ENCODE data around the gene SET.
"Not testable (repeated sequence)": the region's sequence is repeated elsewhere in the genome, so short reads cannot be mapped to it uniquely, and the experiment has no call there.

Gene SET

DNA sequence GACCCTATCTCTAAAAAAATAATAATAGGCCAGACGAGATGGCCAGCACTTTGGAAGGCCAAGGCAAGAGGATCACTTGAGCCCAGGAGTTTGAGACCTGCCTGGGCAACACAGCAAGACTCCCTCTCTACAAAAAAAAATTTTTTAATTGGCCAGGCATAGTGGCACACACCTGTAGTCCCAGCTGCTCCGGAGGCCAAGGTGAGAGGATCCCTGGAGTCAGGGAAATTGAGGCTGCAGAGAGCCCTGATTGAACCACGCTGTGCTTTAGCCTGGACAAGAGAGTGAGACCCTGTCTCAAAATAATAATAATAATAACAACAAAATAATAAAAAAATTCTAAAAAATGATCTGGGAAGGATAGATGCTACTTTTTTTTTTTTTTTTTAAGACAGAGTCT is 31.2 kb upstream of the SET start:
- Histone ChIP-seq H3K9ac (ENCODE audit: low read depth, low read length) (no peak overlapping the region), H3K4me1 (ENCODE audit: control insufficient read depth, insufficient read depth, low read length) (no peaks in the 10 kb centered on the region), H3K27ac (ENCODE audit: low read depth, low read length) (no peak overlapping the region), H3K4me3 (ENCODE audit: low read depth, low read length) (no peak overlapping the region), H3K27me3 (ENCODE audit: control insufficient read depth, insufficient read depth, low read length) (no peaks in the 10 kb centered on the region), H3K9me3 (ENCODE audit: control insufficient read depth, insufficient read depth, low read length) (no peaks in the 10 kb centered on the region), H3K36me3 (ENCODE audit: control insufficient read depth, insufficient read depth, low read length) (peaks cover 3% of the 10 kb centered on the region; the same call in 1 of the 2 replicates)

DNA sequence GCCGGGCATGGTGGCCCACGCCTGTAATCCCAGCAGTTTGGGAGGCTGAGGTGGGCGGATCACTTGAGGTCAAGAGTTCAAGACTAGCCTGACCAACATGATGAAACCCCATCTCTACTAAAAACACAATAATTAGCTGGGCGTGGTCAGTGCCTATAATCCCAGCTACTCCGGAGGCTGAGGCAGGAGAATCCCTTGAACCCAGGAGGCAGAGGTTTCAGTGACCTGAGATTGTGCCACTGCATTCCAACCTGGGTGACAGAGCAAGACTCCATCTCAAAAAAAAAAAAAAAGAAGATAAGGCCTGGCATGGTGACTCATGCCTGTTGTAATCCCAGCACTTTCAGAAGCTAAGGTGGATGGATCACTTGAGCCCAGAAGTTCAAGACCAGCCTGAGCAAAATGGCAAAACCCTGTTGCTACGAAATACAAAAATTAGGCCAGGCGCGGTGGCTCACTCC is 22.5 kb upstream of the SET start:
- H3K4me3 ChIP-seq (ENCODE audit: low read depth, low read length); H3K27ac ChIP-seq (ENCODE audit: low read depth, low read length); H3K9me3 ChIP-seq (ENCODE audit: control insufficient read depth, insufficient read depth, low read length); H3K4me1 ChIP-seq (ENCODE audit: control insufficient read depth, insufficient read depth, low read length); H3K9ac ChIP-seq (ENCODE audit: low read depth, low read length); H3K27me3 ChIP-seq (ENCODE audit: control insufficient read depth, insufficient read depth, low read length); H3K36me3 ChIP-seq (ENCODE audit: control insufficient read depth, insufficient read depth, low read length): not testable (repeated sequence)

DNA sequence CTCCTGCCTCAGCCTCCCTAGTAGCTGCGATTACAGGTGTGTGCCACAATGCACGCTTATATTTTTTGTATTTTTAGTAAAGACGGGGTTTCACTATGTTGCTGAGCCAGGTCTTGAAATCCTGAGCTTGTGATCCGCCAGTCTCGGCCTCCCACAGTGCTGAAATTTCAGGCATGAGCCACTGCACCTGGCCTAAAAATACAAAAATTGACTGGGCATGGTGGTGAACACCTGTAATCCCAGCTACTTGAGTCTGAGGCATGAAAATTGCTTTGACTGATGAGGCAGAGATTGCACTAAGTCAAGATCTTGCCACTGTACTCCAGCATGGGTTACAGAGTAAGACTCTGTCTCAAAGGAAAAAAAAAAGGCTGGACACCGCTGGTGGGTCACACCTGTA is 19.2 kb upstream of the SET start:
- no peaks in the 10 kb centered on the region for H3K4me1 ChIP-seq (ENCODE audit: control insufficient read depth, insufficient read depth, low read length)
- no peaks in the 10 kb centered on the region for H3K36me3 ChIP-seq (ENCODE audit: control insufficient read depth, insufficient read depth, low read length)
- no peaks in the 10 kb centered on the region for H3K9me3 ChIP-seq (ENCODE audit: control insufficient read depth, insufficient read depth, low read length)
- no peak overlapping the region for H3K9ac ChIP-seq (ENCODE audit: low read depth, low read length)
- no peaks in the 10 kb centered on the region for H3K27me3 ChIP-seq (ENCODE audit: control insufficient read depth, insufficient read depth, low read length)
- H3K27ac ChIP-seq (ENCODE audit: low read depth, low read length): no peak overlapping the region
- no peak overlapping the region for H3K4me3 ChIP-seq (ENCODE audit: low read depth, low read length)

DNA sequence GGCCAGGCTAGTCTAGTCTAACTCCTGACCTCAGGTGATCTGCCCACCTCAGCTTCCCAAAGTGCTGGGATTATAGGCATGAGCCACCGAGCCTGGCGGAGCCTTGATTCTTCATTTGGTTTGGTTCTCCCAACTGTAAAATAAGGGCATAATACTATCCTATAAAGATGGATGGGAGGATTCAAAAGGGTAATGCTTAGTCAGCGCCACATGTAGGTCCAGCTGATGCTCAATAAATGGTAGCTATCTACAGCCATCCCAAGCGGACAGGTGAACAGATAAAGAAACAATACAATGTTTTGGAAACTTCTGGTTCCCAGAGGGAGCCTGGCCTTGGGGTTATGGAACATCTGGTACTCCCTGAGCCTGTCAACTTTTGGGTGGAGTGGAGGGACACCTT is 13.6 kb upstream of the SET start:
- no peaks in the 10 kb centered on the region for H3K4me1 ChIP-seq (ENCODE audit: control insufficient read depth, insufficient read depth, low read length)
- no peaks in the 10 kb centered on the region for H3K9me3 ChIP-seq (ENCODE audit: control insufficient read depth, insufficient read depth, low read length)
- no peak overlapping the region for H3K9ac ChIP-seq (ENCODE audit: low read depth, low read length)
- H3K36me3 ChIP-seq (ENCODE audit: control insufficient read depth, insufficient read depth, low read length): no peaks in the 10 kb centered on the region
- no peaks in the 10 kb centered on the region for H3K27me3 ChIP-seq (ENCODE audit: control insufficient read depth, insufficient read depth, low read length)
- H3K27ac ChIP-seq (ENCODE audit: low read depth, low read length): no peak overlapping the region
- H3K4me3 ChIP-seq (ENCODE audit: low read depth, low read length): no peak overlapping the region

DNA sequence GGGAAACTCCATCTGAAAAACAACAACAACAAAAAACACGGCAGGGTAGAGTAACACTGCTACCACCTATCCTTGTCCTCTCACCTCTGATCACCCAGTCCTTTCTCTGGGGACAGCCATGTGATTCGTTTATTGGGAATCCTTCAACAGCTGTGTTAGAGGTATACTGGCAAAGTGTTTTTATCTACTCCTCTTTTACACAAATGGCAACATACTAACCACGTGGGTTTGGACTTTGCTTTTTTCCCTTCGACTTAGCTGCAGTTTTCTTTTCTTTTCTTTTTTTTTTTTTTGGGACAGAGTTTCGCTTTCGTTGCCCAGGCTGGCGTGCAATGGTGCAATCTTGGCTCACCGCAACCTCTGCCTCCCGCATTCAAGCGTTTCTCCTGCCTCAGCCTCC is 11.2 kb upstream of the SET start:
- no peaks in the 10 kb centered on the region for H3K36me3 ChIP-seq (ENCODE audit: control insufficient read depth, insufficient read depth, low read length)
- H3K4me1 ChIP-seq (ENCODE audit: control insufficient read depth, insufficient read depth, low read length): no peaks in the 10 kb centered on the region
- no peaks in the 10 kb centered on the region for H3K27me3 ChIP-seq (ENCODE audit: control insufficient read depth, insufficient read depth, low read length)
- H3K9me3 ChIP-seq (ENCODE audit: control insufficient read depth, insufficient read depth, low read length): no peaks in the 10 kb centered on the region
- H3K9ac ChIP-seq (ENCODE audit: low read depth, low read length): no peak overlapping the region
- H3K27ac ChIP-seq (ENCODE audit: low read depth, low read length): no peak overlapping the region
- no peak overlapping the region for H3K4me3 ChIP-seq (ENCODE audit: low read depth, low read length)

DNA sequence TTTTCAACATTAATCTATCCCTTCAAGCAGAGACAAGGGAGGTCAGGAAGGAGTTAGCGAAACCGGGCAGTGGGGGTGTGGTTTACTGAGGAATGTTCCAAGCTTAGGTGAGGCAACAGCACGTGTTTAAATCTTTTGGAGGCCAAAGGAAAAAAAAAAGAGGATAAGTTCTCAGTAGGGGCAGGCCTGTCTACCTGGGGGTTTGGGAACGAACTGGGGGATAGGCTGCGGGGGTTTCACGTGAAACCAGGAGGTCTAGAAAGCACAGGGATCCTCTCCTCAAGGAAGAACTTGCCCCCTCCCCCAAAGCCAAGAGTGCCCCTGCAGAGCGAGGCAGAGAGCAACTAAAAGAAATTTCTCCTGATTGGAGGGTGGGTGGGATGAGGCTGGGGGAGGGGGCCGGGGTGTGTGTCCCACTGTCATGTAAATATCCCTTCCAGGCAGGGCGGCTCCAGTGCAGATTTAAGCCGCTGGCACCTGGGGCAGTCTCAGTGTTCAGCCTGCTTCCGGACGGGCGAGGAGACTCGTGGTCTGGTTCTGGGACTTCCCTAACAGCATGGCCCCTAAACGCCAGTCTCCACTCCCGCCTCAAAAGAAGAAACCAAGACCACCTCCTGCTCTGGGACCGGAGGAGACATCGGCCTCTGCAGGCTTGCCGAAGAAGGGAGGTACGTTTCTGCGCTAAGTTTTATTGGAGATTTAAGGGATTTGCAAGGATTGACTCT is 5.5 kb upstream of the SET start:
- Histone ChIP-seq H3K4me3 (ENCODE audit: low read depth, low read length) (peak overlapping the region; percentile 94), H3K27me3 (ENCODE audit: control insufficient read depth, insufficient read depth, low read length) (no peaks in the 10 kb centered on the region), H3K9me3 (ENCODE audit: control insufficient read depth, insufficient read depth, low read length) (no peaks in the 10 kb centered on the region), H3K4me1 (ENCODE audit: control insufficient read depth, insufficient read depth, low read length) (peaks cover 12% of the 10 kb centered on the region; the same call in 1 of the 2 replicates), H3K27ac (ENCODE audit: low read depth, low read length) (peak overlapping the region; percentile 97), H3K9ac (ENCODE audit: low read depth, low read length) (peak overlapping the region; percentile 95), H3K36me3 (ENCODE audit: control insufficient read depth, insufficient read depth, low read length) (peaks cover 19% of the 10 kb centered on the region)

DNA sequence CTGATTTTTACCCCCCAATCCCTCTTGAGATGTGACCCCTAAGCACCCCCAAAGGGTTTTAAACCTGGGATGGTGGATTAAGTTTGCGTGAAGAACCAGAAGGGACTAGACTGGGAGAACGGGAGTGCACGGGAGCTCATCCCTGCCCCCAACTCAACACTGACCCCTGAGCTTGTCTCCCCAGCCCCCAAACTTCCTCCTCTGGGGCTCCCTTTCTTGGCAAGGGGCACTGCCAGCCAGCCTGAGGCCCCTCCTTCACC is 5.0 kb upstream of the SET start:
- Histone ChIP-seq H3K4me3 (ENCODE audit: low read depth, low read length) (peak overlapping the region; percentile 94), H3K27ac (ENCODE audit: low read depth, low read length) (peak overlapping the region; percentile 97), H3K27me3 (ENCODE audit: control insufficient read depth, insufficient read depth, low read length) (no peaks in the 10 kb centered on the region), H3K9ac (ENCODE audit: low read depth, low read length) (peak overlapping the region; percentile 95), H3K36me3 (ENCODE audit: control insufficient read depth, insufficient read depth, low read length) (peaks cover 19% of the 10 kb centered on the region), H3K9me3 (ENCODE audit: control insufficient read depth, insufficient read depth, low read length) (no peaks in the 10 kb centered on the region), H3K4me1 (ENCODE audit: control insufficient read depth, insufficient read depth, low read length) (peaks cover 12% of the 10 kb centered on the region; the same call in 1 of the 2 replicates)

DNA sequence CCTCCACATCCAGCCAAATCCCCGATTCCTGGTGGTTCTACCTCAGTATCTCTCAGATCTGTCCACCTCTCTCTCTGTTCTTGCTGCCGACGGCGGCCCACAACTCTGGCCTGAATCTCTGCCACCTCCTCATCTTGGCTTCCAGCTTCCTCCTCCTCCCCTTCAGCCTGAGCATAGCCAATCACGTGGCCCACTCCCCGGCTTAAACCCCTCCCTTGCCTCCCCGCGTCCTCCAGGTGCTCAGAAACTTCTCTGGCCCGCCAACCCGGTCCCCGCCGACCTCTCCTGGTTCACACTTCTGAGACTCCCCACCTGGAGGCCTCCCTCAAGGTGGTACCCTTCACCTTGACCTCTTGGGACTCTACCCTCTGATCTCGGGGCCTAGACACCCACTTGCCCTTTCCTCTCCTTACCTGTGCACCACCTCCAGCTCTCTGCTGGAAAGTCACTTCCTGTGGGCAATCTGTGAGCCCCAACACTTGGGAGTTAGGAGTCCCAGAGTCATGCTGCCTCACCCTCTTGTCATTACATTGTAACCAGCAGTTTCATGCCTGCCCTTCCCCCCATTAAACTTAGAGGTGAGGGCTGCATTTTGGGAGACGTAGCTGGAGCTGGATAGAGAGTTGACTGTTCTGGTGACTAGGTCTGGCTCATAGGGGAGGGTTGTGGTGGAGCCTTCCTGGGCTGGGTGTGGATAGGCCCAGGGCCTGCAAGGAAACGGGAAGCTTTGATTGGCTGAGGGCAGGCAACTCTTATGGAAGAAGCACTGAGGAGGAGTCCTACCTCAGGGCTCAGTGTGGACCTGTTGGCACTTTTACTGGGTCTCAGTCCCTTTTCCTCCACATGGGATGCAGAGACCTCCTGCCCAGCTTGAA is 4.5 kb upstream of the SET start:
- Histone ChIP-seq H3K27ac (ENCODE audit: low read depth, low read length) (peak overlapping the region; percentile 97), H3K36me3 (ENCODE audit: control insufficient read depth, insufficient read depth, low read length) (peaks cover 19% of the 10 kb centered on the region), H3K9me3 (ENCODE audit: control insufficient read depth, insufficient read depth, low read length) (no peaks in the 10 kb centered on the region), H3K4me3 (ENCODE audit: low read depth, low read length) (peak overlapping the region; percentile 94), H3K4me1 (ENCODE audit: control insufficient read depth, insufficient read depth, low read length) (peaks cover 12% of the 10 kb centered on the region; the same call in 1 of the 2 replicates), H3K9ac (ENCODE audit: low read depth, low read length) (peak overlapping the region; percentile 95), H3K27me3 (ENCODE audit: control insufficient read depth, insufficient read depth, low read length) (no peaks in the 10 kb centered on the region)

DNA sequence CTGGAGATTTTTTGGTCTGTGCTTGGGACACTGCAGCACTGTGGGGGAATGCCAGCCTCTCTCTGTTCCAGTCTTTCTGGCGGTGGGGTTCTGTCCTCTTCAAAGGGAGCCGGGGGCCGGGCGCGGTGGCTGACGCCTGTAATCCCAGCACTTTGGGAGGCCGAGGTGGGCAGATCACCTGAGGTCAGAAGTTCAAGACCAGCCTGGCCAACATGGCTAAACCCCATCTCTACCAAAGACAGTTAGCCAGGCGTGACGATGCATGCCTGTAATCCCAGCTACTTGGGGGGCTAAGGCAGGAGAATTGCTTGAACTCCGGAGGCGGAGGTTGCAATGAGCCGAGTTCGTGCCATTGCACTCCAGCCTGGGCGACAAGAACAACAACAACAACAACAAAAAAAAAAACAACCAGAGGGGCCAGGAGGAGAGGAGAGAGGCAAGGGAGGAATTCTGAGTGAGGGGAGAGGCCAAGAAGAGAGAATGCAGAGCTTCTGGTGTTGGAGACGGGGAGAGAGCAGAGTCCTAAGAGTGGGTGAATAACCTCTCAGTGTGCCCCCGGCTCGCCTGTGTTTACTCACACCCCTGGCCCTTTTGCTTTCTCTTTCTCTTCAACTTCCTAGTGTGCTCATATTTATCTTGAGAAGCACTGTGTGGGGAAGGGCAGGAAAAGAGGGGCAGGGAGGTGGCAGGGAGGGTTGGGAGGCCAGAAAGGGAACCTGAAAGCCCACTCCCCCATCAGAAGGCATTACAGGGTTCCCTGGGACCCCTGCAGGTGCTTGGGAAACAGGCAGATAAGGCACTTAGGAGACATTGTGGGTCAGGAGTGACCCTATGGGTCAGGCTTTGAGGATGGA is 3.2 kb upstream of the SET start:
- H3K27me3 ChIP-seq (ENCODE audit: control insufficient read depth, insufficient read depth, low read length): no peaks in the 10 kb centered on the region
- H3K4me3 ChIP-seq (ENCODE audit: low read depth, low read length): peak overlapping the region; percentile 94
- peaks cover 12% of the 10 kb centered on the region; the same call in 1 of the 2 replicates for H3K4me1 ChIP-seq (ENCODE audit: control insufficient read depth, insufficient read depth, low read length)
- peak overlapping the region; percentile 25 for H3K27ac ChIP-seq (ENCODE audit: low read depth, low read length)
- no peaks in the 10 kb centered on the region for H3K9me3 ChIP-seq (ENCODE audit: control insufficient read depth, insufficient read depth, low read length)
- peaks cover 22% of the 10 kb centered on the region for H3K36me3 ChIP-seq (ENCODE audit: control insufficient read depth, insufficient read depth, low read length)
- H3K9ac ChIP-seq (ENCODE audit: low read depth, low read length): no peak overlapping the region

DNA sequence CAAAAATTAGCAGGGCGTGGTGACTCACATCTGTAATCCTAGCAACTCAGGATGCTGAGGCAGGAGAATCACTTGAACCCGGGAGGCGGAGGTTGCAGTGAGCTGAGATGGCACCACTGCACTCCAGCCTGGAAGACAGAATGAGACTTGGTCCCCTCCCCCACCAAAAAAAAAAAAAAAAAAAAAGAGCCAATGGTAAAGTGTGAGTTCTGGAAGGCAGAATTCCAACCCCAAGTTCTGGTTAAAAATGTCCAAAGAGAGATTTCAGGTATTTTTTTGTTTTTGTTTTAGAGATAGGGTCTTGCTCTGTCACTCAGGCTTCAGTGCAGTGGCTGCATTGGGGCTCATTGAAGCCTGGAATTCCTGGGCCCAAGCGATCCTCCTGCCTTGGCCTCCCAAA is 1.6 kb upstream of the SET start:
- Histone ChIP-seq H3K4me1 (ENCODE audit: control insufficient read depth, insufficient read depth, low read length) (peaks cover 16% of the 10 kb centered on the region; the same call in 1 of the 2 replicates), H3K27me3 (ENCODE audit: control insufficient read depth, insufficient read depth, low read length) (no peaks in the 10 kb centered on the region), H3K9me3 (ENCODE audit: control insufficient read depth, insufficient read depth, low read length) (no peaks in the 10 kb centered on the region), H3K9ac (ENCODE audit: low read depth, low read length) (no peak overlapping the region), H3K27ac (ENCODE audit: low read depth, low read length) (no peak overlapping the region), H3K36me3 (ENCODE audit: control insufficient read depth, insufficient read depth, low read length) (peaks cover 38% of the 10 kb centered on the region), H3K4me3 (ENCODE audit: low read depth, low read length) (peak overlapping the region; percentile 72)

All from HUES48 (cell line).